ENCODE data around the gene CCKAR.

The CCKAR gene

GRCh38 chr4:26458157-26458561, 32.1 kb downstream of the CCKAR start:
- peak; percentile 33 for DNase-seq

- peak; percentile 9 for DNase-seq
Measured at GRCh38 chr4:26457412-26457811, 32.9 kb downstream of the CCKAR start.

- DNase-seq: peak; percentile 16
Measured at GRCh38 chr4:26455571-26455970, 34.7 kb downstream of the CCKAR start.

- DNase-seq: peak; percentile 21
Measured at GRCh38 chr4:26454961-26455360, 35.3 kb downstream of the CCKAR start.

- DNase-seq: peak; percentile 42
Measured at GRCh38 chr4:26452565-26453531, 37.4 kb downstream of the CCKAR start.

GRCh38 chr4:26451597-26451996, 38.7 kb downstream of the CCKAR start:
- no peak for DNase-seq

- DNase-seq: no peak
Measured at GRCh38 chr4:26450418-26450817, 39.9 kb downstream of the CCKAR start.

GRCh38 chr4:26447378-26447777, 42.9 kb downstream of the CCKAR start:
- no peak for DNase-seq

GRCh38 chr4:26441771-26442170, 48.5 kb downstream of the CCKAR start:
- DNase-seq: no peak

- no peak for DNase-seq
Measured at GRCh38 chr4:26441102-26441501, 49.2 kb downstream of the CCKAR start.

- DNase-seq: no peak
Measured at GRCh38 chr4:26434030-26434639, 56.1 kb downstream of the CCKAR start.

- no peak for DNase-seq
Measured at GRCh38 chr4:26433556-26433955, 56.7 kb downstream of the CCKAR start.

- DNase-seq: no peak
Measured at GRCh38 chr4:26432419-26432818, 57.9 kb downstream of the CCKAR start.

- DNase-seq: no peak
Measured at GRCh38 chr4:26431461-26432180, 58.7 kb downstream of the CCKAR start.

Measured in islet precursor cell (in vitro differentiated cells).